Esophagus muscularis mucosa (tissue), 4 donors: ENCODE measurements around the gene PACSIN1. TPM values are rescaled to one million over a fixed set of nuclear protein-coding genes. Genes with fewer than 3 reads are reported as not detected.

Experiments
- DNase-seq: peaks from one replicate; pipeline ENCODE4 v3.0.0-alpha.2; 2017; ENCODE audit errors: extremely low spot score
- H3K27ac ChIP-seq, 4 donors: fragments of 200-600 bp; sonication (generic); replicated peaks in 1 of 4; 1 replicate in 3 of 4; 2 replicates in 1 of 4; pipeline ENCODE4 v1.5.1; 2016 to 2019; ENCODE audit warnings: mild to moderate bottlenecking in 1 of 4
- H3K27me3 ChIP-seq, 4 donors: fragments of 200-600 bp; sonication (generic); one replicate each; pipeline versions ENCODE4 v1.5.1 to v1.6.0; 2016 to 2019
- H3K36me3 ChIP-seq, 4 donors: fragments of 200-600 bp; sonication (generic); one replicate each; pipeline ENCODE4 v1.5.1; 2016 to 2019
- H3K4me1 ChIP-seq, 4 donors: fragments of 200-600 bp; sonication (generic); one replicate each; pipeline ENCODE4 v1.5.1; 2016 to 2019
- H3K4me3 ChIP-seq, 4 donors: fragments of 200-600 bp; sonication (generic); 1 replicate in 2 of 4; 2 replicates in 2 of 4; pipeline ENCODE4 v1.5.1; 2016 to 2019; ENCODE audit warnings: mild to moderate bottlenecking in 4 of 4, moderate library complexity in 1 of 4
- H3K9me3 ChIP-seq, 4 donors: fragments of 200-600 bp; sonication (generic); 1 replicate in 3 of 4; 2 replicates in 1 of 4; pipeline ENCODE4 v1.5.1; 2016 to 2019
- EP300 ChIP-seq: sonication (generic); formaldehyde crosslinking; IDR thresholded peaks from one replicate; pipeline ENCODE4 v1.6.1; 2017; ENCODE audit warnings: antibody characterized with exemption
- POLR2A ChIP-seq: fragments of 450-650 bp; IDR thresholded peaks from one replicate; pipeline ENCODE4 v1.6.1; 2017; ENCODE audit warnings: antibody characterized with exemption, moderate library complexity, mild to moderate bottlenecking, low read depth
- POLR2AphosphoS5 ChIP-seq, 2 donors: sonication (generic); formaldehyde crosslinking; IDR thresholded peaks; one replicate each; pipeline ENCODE4 v1.6.1; 2017; ENCODE audit warnings: antibody characterized with exemption in 2 of 2
- WGBS: methylation state at CpG from one replicate; pipeline ENCODE4 v1.1.5; 2018; 5-methylcytosine and 5-hydroxymethylcytosine counted together
- intact Hi-C: fragments of 100-400 bp; cut with DNase I; formaldehyde crosslinking; loops from one replicate; pipeline ENCODE4 v1.15.1; 2023
- total RNA-seq, 4 donors: library from RNA; depleted of rRNA; stranded (reverse); fragments of >200 nt; gene quantifications; one replicate each; pipeline versions ENCODE4 v1.1.0 to v1.2.1, GENCODE V29; 2016
- TF ChIP-seq, protein P1 (sequence below), 3 experiments: fragments of 200-600 bp in 2 of 3; fragments of 450-650 bp in 1 of 3; sonication (generic) in 2 of 3; IDR thresholded peaks; one replicate each; pipeline ENCODE4 v1.5.1; 2017 to 2019; ENCODE audit warnings: antibody characterized with exemption in 3 of 3, mild to moderate bottlenecking in 2 of 3, moderate library complexity in 1 of 3

Gene PACSIN1
- total RNA-seq, 4 donors from 2014 or later: 0.42 to 2.3 (median 1.7) TPM

DNA sequence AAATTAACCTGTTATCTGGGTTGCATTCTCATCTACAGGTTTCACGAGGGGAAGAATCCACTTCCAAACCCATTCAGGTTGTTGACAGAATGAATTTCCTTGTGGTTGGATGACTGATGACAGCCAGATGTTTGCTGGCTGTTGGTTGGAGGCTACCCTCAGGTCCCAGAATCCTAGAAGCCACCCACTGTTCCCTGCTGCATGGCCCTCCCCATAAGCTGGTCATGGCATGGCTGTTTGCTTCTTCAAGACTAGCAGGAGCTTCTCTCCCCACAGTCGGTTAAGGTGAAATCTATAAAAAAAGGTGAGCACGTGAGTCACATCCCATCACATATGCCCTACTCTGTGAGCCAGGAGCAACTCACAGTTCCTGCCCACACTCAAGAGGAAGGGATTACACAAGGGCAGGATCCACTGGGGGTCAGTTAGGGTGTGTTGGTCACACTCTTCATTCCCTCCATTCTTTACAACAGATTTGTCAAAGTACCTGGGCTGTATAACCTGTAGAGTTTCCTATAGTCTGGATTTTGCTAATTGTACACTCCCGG, 20.5 kb upstream of the PACSIN1 start:
- H3K4me1 ChIP-seq: no peaks in the 10 kb centered on the region
- no peak for DNase-seq
- H3K27me3 ChIP-seq: no peaks in the 10 kb centered on the region
- 76% methylated on average over 4 of the region's 4 CpGs for WGBS
- H3K36me3 ChIP-seq: no peaks in the 10 kb centered on the region
- no peaks in the 10 kb centered on the region for H3K9me3 ChIP-seq
- intact Hi-C loops: no loop called here
- TF ChIP-seq EP300: no peak
- no peak overlapping the region for H3K27ac ChIP-seq
- H3K4me3 ChIP-seq: no peak overlapping the region

DNA sequence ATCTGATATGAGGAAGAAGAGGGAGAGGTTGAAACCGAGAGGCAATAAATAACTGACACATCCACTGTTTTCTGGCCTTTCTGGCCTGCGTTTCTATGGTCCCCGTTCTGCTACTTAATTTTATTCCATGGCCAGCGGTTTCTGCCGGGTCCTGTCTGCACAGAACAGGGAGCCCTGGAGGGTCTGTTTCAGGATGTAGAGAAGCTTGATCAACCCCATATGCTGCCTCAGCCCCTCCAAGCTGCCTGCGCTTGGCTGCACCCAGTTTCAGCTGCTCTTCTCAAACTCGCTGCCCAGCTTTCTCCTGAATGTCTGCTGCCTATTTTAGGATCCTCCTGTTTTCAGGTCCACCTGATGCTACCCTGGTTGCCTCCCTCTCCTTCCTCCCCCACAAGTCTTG, 18.5 kb upstream of the PACSIN1 start:
- DNase-seq: no peak
- H3K36me3 ChIP-seq: no peaks in the 10 kb centered on the region
- peaks cover 0 to 8% (median 6%) of the 10 kb centered on the region in 4 donors for H3K9me3 ChIP-seq
- H3K27me3 ChIP-seq: no peaks in the 10 kb centered on the region
- H3K4me3 ChIP-seq: no peak overlapping the region
- TF ChIP-seq POLR2A (no peak), EP300 (no peak)
- TF ChIP-seq, protein P1, sequence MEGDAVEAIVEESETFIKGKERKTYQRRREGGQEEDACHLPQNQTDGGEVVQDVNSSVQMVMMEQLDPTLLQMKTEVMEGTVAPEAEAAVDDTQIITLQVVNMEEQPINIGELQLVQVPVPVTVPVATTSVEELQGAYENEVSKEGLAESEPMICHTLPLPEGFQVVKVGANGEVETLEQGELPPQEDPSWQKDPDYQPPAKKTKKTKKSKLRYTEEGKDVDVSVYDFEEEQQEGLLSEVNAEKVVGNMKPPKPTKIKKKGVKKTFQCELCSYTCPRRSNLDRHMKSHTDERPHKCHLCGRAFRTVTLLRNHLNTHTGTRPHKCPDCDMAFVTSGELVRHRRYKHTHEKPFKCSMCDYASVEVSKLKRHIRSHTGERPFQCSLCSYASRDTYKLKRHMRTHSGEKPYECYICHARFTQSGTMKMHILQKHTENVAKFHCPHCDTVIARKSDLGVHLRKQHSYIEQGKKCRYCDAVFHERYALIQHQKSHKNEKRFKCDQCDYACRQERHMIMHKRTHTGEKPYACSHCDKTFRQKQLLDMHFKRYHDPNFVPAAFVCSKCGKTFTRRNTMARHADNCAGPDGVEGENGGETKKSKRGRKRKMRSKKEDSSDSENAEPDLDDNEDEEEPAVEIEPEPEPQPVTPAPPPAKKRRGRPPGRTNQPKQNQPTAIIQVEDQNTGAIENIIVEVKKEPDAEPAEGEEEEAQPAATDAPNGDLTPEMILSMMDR (IDR thresholded peaks at IDR 0.05): no peak
- no peaks in the 10 kb centered on the region for H3K4me1 ChIP-seq
- 69% methylated on average over 7 of the region's 7 CpGs for WGBS
- intact Hi-C loops: no loop called here
- H3K27ac ChIP-seq: no peak overlapping the region

DNA sequence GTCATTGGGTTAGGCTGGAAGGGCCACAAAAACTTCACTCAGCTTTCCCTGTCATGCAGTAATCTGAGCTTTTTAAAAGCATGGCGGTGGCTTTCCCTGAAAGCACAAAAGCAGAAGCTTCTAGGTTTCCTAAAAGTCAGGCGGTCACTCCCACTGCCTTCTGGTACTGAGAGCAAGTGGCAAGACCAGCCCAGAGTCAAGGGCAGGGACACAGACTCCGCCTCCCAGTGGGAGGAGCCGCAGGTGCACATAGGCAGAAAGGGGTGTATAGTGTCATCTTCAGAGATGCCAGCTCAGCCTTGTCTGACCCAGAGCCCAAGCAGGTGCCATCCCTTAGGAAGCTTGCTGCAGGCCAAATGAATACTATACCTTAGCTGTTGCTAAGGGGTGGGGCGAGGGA, 18.0 kb upstream of the PACSIN1 start:
- H3K27me3 ChIP-seq: no peaks in the 10 kb centered on the region
- DNase-seq: no peak
- H3K27ac ChIP-seq: no peak overlapping the region
- H3K4me1 ChIP-seq: no peaks in the 10 kb centered on the region
- no peaks in the 10 kb centered on the region for H3K36me3 ChIP-seq
- intact Hi-C loops: no loop called here
- H3K9me3 ChIP-seq: peaks cover 0 to 8% (median 6%) of the 10 kb centered on the region in 4 donors
- H3K4me3 ChIP-seq: no peak overlapping the region
- TF ChIP-seq, protein P1 (IDR thresholded peaks at IDR 0.05): no peak
- TF ChIP-seq POLR2A: no peak
- TF ChIP-seq EP300: no peak
- no peak for TF ChIP-seq POLR2AphosphoS5 (IDR thresholded peaks at IDR 0.05)
- WGBS: 78% methylated on average over 5 of the region's 5 CpGs

DNA sequence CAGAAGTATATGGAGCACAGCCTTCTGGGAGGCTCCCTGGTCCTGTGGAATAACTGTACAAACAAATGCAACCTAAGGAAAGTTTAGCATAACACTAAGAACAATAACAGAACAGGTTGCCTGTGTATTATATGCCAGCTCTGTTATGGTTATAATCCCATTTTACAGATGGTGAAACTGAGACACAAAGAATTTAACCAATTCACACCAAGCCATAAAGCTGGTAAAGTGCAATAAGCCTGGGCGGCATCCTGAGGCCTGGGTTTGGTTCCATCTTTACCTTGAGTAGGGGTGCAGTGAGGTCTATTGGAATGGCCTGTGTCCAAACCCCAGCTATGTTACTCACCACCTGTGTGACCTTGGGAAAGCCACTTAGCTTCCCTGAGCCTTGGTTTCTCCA, 14.7 kb upstream of the PACSIN1 start:
- Histone ChIP-seq H3K27ac (no peak overlapping the region), H3K9me3 (peaks cover 0 to 8% (median 6%) of the 10 kb centered on the region in 4 donors), H3K4me3 (no peak overlapping the region), H3K36me3 (no peaks in the 10 kb centered on the region), H3K4me1 (no peaks in the 10 kb centered on the region), H3K27me3 (no peaks in the 10 kb centered on the region)
- no peak for DNase-seq
- WGBS: 100% methylated on average over 1 of the region's 1 CpG
- intact Hi-C loops: no loop called here
- TF ChIP-seq, protein P1 (IDR thresholded peaks at IDR 0.05): no peak
- TF ChIP-seq POLR2AphosphoS5 (IDR thresholded peaks at IDR 0.05): no peak
- no peak for TF ChIP-seq EP300
- no peak for TF ChIP-seq POLR2A

DNA sequence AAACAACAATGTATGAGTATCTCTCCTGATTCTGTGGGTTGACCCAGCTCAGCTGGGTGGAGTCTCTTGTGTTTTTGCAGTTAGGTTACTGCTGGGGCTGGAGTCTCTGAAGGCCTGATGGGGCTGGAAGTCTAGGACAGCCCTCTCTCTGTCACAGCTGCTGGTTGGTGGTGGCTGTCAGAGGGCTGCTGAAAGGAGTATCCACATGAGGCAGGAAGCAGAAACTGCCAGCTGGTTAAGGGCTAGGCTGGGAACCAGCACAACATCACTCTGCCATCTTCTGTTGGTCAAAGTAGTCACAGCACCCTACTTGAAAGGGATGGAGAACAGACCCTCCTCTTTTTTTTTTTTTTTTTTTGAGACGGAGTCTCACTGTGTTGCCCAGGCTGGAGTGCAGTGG, 10.0 kb upstream of the PACSIN1 start:
- no peak for TF ChIP-seq POLR2AphosphoS5 (IDR thresholded peaks at IDR 0.05)
- TF ChIP-seq, protein P1 (IDR thresholded peaks at IDR 0.05): no peak
- Histone ChIP-seq H3K36me3 (no peaks in the 10 kb centered on the region), H3K27me3 (peaks cover 0 to under 1% (median 0%) of the 10 kb centered on the region in 4 donors), H3K9me3 (peaks cover 0 to 8% (median 6%) of the 10 kb centered on the region in 4 donors), H3K4me1 (no peaks in the 10 kb centered on the region), H3K4me3 (no peak overlapping the region), H3K27ac (no peak overlapping the region)
- 90% methylated on average over 1 of the region's 1 CpG for WGBS
- intact Hi-C loops: no loop called here
- DNase-seq: no peak
